Fibroblast of villous mesenchyme (primary cell): ENCODE results near the gene TRAPPC2L. TPM values are rescaled to one million over a fixed set of nuclear protein-coding genes. Genes with fewer than 3 reads are reported as not detected.

ENCODE experiments used
- DNase-seq: peaks from one replicate; pipeline ENCODE4 v3.0.0-alpha.2; 2010; ENCODE audit warnings: low read depth
- H3K4me3 ChIP-seq: 2 replicates; pipeline ENCODE4 v1.5.1; 2011; ENCODE audit warnings: low read depth, mild to moderate bottlenecking, low read length
- CTCF ChIP-seq: IDR thresholded peaks from 2 replicates; pipeline ENCODE4 v1.5.1; 2012; ENCODE audit warnings: low read depth, mild to moderate bottlenecking, low read length; ENCODE audit not compliant: insufficient read depth
- total RNA-seq: library from RNA; depleted of rRNA; stranded (reverse); fragments of >200 nt; gene quantifications from 2 replicates; pipeline ENCODE4 v1.2.3, GENCODE V29; 2012

TRAPPC2L gene
- total RNA-seq, 1 donor: 34.5 TPM

- TF ChIP-seq CTCF: no peak
- no peak overlapping the region for H3K4me3 ChIP-seq
- DNase-seq: no peak
These were observed 17.0 kb upstream of the TRAPPC2L start for GRCh38 chr16:88839745-88840599.

GRCh38 chr16:88840600-88841215, 16.2 kb upstream of the TRAPPC2L start:
- H3K4me3 ChIP-seq: no peak overlapping the region
- no peak for DNase-seq
- no peak for TF ChIP-seq CTCF

GRCh38 chr16:88841521-88842307, 15.2 kb upstream of the TRAPPC2L start:
- no peak overlapping the region for H3K4me3 ChIP-seq
- no peak for DNase-seq
- no peak for TF ChIP-seq CTCF

GRCh38 chr16:88842308-88842756, 14.6 kb upstream of the TRAPPC2L start:
- DNase-seq: no peak
- TF ChIP-seq CTCF: no peak

GRCh38 chr16:88842806-88843205, 14.1 kb upstream of the TRAPPC2L start:
- no peak for TF ChIP-seq CTCF

More at GRCh38 chr16:88842308-88842756, 14.6 kb upstream of the TRAPPC2L start:
- H3K4me3 ChIP-seq: no peak overlapping the region

GRCh38 chr16:88843256-88843655, 13.7 kb upstream of the TRAPPC2L start:
- H3K4me3 ChIP-seq: no peak overlapping the region
- DNase-seq: no peak
- no peak for TF ChIP-seq CTCF

More at GRCh38 chr16:88842806-88843205, 14.1 kb upstream of the TRAPPC2L start:
- H3K4me3 ChIP-seq: no peak overlapping the region
- DNase-seq: no peak
